NCI-H524 (cell line): ENCODE data around the gene PAWR.

ENCODE experiments used
- DNase-seq, 2 experiments: peaks; one replicate each; lab custom pipeline; 2025; lab: John Stamatoyannopoulos, UW

The PAWR gene

GRCh38 chr12:79690638-79691510 is at the start of gene PAWR:
TSS of gene PAWR (minus strand) at chr12:79690964. CDS start at chr12:79690244, 720 bp downstream.
- DNase-seq, result peak; percentile 70 to 81

DNA sequence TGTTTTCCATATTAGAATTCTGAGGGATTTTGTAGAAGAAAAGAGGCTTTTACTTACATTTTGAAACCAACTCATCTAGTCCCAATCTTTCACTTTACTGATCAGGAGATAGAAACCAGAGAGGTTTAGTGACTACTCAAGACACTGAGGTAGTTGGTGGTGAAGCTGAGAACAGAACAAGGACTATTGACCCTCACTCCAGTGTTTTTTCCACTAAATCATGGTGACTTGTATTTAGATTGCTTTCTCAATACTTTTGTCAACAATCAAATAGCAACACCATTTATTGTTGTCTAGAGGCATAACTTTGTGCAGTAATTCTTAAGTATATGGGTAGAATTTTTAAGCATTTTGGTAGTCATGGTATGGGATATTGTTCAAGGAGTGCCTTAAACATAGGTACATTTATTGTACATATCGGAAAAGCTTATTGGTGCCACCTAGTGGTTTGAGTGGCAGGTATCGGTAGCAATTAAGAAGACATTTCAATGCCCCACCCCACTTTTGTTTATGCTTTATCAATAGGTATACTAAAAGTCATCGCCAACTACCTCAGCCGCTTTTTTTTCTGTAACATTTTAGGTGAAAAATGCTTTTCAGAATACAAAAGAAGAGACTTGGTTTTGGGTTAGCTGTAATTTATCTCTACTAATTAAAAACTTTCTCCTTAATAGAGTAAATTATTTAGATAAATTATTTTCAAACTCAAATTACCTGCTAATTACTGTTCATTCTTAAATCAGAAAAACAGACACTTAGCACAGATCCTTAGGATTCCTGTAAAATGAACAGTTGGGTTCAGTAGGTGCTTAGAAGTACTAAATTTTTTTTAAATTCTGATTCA is 47.3 kb upstream of the PAWR start:
- peak; percentile 15 to 53 for DNase-seq

DNA sequence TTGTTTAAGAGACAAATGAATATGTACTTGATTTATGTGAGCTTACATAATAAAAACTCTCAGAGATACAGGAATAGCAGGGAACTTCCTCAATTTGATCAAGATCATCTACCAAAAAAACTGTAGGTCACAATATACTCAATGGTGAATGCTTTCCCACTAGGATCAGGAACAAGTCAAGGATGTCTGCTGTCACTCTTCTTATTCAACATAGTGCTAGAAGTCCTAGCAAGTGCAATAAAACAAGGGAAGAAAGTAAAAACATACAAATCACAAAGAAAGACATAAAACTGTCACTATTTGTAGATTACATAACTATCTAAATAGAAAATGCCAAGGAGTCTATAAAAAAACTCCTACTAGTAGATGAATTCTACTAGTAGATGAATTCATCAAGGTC is 41.9 kb upstream of the PAWR start:
- DNase-seq, result no peak

- DNase-seq, result no peak
Observed at GRCh38 chr12:79725987-79726386, 35.2 kb upstream of the PAWR start.

- no peak for DNase-seq
Observed at GRCh38 chr12:79717006-79717405, 26.2 kb upstream of the PAWR start.

DNA sequence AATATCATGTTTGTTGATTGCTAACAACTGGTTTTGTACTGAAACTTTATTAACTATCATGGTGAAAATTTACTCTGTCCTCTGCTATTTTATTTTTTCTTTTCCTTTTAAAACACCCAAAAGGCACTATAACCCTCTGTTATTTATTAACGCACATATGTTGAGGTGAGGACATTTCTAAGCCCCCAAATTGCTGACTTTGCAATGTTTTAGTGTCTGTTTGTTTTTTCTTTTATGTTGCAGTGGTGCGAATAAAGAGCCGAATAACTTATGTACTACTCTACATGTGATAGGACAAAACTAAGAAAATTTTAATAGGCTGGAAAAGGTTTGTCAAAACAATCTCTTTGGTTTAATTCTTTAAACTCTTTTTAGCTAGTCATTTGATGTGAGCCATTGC is 24.5 kb upstream of the PAWR start:
- no peak for DNase-seq

DNA sequence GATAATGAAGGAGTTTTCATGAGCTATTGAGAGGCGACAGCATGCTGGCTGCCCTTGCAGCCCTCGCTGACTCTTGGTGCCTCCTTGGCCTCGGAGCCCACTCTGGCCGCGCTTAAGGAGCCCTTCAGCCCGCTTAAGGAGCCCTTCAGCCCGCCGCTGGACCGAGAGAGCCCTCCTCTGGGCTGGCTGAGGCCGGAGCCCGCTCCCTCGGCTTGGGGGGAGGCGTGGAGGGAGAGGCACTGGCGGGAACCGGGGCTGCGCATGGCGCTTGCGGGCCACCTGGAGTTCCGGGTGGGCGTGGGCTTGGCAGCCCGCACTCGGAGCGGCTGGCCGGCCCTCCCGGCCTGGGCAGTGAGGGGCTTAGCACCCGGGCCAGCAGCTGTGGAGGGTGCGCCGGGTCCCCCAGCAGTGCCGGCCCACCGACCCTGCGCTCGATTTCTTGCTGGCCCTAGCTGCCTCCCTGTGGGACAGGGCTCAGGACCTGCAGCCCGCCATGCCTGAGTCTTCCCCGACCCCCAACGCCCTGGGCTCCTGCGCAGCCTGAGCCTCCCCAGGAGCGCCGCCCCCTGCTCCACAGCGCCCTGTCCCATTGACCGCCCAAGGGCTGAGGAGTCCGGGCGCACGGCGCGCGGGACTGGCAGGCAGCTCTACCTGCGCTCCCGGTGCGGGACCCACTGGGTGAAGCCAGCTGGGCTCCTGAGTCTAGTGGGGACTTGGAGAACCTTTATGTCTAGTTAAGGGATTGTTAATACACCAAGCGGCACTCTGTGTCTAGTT is 20.1 kb upstream of the PAWR start:
- DNase-seq, result no peak

- no peak for DNase-seq
Observed at GRCh38 chr12:79707830-79708229, 17.1 kb upstream of the PAWR start.

DNA sequence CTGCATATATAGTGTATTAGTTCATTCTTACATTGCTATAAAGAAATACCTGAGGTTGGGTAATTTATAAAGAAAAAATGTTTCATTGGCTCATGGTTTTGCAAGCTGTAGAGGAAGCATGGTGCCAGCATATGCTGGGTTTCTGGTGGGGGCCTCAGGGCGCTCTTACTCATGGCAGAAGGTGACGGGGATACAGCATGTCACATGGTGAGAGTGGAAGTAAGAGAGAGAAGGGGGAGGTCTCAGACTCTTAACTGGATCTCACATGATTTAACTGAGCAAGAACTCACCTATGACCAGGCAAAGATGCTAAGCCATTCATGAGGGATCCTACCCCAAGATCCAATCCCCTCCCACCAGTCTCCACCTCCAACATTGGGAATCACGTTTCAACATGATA is 15.9 kb upstream of the PAWR start:
- DNase-seq, result no peak

- no peak for DNase-seq
Observed at GRCh38 chr12:79706156-79706555, 15.4 kb upstream of the PAWR start.

- DNase-seq, result no peak
Observed at GRCh38 chr12:79698966-79699365, 8.2 kb upstream of the PAWR start.

DNA sequence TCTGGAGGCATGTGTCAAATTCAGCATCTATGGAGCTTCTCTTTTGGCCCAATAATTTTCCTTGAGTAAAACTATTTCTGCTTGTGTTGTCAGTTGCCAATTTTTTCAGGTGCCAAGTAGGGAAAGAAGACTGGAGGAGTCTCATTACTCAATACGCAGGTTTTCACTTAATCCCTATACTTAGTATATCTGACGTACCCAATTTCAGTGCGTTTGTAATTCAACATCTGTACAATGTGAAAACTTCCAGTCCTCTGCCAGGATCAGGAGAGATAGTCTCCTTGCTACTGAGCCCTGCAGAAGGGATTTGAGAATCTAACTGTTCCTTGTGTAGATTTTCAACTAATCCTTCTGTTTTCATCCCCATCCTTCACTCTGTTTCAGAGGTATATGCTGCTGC is 5.7 kb upstream of the PAWR start:
- DNase-seq, result no peak

GRCh38 chr12:79692860-79693577 is 2.3 kb upstream of the PAWR start:
- DNase-seq, result no peak

DNA sequence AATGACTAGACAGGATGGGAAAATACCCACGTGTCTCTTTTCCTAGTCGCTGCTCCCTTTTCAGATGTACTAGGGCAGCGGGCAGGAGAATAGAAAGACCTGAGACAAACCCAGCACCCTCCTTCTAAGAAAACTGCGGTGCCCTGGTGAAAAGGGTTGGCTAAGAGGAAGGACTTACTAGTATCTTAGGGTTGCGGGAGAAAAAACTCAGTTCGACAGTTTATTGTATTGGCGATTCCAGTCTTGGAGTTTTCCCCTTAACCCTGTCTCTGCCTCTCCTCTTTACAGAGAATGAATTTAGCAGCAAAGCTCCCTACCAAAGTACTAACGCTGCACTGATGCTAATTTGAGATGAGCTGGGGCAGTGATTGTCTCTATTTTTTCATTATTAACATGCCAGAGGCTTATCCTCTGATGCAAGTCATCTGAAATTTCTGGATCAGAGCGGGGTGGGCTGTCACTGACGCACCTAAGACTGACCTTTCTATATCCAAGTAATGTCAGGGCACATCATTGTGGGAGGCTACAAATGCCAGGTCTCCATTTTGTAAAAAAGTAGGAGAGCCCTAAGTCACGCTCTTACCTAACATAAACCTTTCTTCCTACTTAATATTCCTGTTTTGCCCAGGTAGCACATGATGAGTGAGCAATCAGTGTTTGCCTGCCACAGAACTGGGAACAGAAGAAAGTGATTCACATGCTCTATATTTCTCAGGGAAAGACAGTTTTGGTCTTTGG is 916 bp upstream of the PAWR start:
- DNase-seq, result no peak

DNA sequence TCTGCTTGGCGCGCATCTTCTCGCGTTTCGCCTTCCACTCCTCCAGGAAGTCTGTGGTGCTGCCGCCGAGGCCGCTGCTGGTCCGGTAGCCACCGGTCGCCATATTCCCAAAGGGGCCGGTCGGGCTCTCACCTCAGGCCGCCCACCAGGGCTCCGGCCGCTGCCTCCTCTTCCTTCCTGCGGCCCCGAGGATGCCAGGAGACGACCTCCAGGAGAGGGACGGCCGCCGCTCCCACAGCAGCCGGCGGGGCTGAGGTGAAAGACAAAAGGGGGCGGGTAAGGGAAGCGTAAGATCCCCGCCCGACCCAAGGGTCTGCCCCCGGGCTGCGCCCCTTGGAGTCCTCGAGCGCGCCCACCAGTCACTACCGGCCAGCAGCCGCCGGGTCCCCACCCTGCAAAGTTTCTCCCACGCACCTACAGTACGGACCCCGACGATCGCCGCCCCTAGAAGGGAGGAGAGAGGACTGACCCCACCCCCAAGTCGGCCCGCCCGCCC is 574 bp downstream of the PAWR start:
- peak in 1 of 2 experiments; percentile 21 for DNase-seq

- DNase-seq, result peak; percentile 10 to 55
Observed at GRCh38 chr12:79689477-79690141, 1.2 kb downstream of the PAWR start.

DNA sequence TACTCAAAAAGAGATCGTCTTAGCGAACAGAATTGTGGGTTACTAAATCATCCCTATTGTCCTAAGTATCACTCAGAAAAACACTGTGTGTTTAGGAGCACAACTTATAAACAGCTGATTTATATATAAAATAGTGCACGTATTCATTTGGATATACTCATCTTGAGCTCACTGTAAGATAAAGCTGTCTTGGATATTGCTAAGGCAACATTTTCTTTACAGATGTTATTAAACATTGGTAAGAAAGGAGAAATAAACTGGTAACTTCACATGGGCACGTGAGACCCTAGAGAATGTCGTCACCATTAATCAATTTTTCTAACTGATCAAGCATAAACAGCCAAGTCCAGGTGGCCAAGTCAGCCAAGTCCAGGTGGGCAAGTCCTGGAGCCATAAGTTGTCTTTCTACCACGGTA is 1.7 kb downstream of the PAWR start:
- peak in 1 of 2 experiments; percentile 17 for DNase-seq

GRCh38 chr12:79688376-79689060 is 2.2 kb downstream of the PAWR start:
- no peak for DNase-seq

DNA sequence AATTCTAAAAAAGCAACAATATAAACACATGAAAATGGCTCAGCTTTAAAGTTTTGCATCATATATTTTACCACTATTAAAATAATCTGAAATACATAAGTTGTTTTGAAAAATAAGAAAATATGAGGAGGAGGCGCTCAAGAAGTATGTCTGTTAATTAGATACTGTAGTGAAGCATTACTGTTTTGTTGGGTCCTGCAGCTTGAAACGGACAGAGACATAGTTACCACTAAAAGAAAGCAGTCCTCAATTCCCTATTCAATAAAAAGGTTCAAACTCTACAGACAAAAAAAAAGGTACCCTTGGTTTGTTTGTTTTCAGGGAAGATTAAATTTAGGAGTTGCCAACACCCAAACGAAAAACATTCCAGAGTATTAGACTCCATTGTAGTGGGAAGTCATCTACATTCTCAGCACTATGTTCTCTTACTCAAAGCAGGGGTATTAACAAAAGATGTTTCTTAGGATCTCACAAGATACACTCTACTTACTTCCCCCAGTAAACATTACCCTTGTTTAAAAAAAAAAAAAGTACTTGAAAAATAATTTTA is 3.0 kb downstream of the PAWR start:
- DNase-seq, result peak in 1 of 2 experiments; percentile 21
